GM19455 (cell line): ENCODE measurements around the gene MAMLD1.

ENCODE experiments used
- ATAC-seq: cut with Tn5 transposase; IDR thresholded peaks from one replicate; pipeline ENCODE4 v1.9.1; 2021; ENCODE audit not compliant: unreplicated experiment

Gene MAMLD1

DNA sequence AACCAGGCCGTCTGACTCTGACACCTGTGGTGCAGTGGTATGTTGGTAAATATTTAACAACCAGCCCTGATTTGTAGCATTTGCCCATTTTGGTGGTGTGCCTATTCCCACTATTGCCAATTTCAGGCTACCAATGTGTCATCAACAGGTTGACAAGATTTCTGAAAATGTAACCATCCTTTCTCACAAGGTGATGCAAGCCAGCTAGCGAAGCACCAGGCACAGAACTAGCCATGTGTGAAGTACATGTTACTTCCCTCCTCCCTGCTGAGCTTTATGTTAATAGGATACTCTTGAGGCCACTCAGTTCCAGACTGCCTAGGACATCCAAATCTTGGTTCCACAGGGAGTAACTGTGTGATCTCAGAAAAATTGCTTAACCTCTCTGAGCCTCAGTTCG is 7.2 kb upstream of the MAMLD1 start:
- no peak for ATAC-seq

- no peak for ATAC-seq
Measured at GRCh38 chrX:150357790-150358189, 5.3 kb upstream of the MAMLD1 start.

- ATAC-seq = no peak
Measured at GRCh38 chrX:150358651-150359050, 4.5 kb upstream of the MAMLD1 start.

DNA sequence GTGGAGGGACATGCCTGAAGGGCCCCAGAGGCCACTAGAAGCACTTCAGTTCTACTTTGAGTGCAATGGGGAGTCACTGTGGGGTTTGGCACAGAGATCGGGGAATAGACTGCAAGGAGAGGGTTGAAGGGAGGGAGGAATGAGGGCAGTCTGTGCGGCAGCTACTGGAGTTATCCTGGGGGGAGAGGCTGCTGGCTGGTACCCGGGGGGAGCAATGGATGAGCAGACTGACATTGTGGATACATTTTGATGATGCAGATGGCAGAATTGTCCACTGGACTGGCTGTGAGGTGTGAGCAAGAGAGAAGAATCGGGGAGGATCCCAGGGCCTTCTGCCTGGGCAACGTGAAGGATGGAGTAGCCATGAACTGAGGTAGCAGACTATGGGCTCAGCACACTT is 2.8 kb upstream of the MAMLD1 start:
- ATAC-seq = no peak

- no peak for ATAC-seq
Measured at GRCh38 chrX:150361070-150361776, 1.9 kb upstream of the MAMLD1 start.

- ATAC-seq = no peak
Measured at GRCh38 chrX:150361777-150362351, 1.3 kb upstream of the MAMLD1 start.

DNA sequence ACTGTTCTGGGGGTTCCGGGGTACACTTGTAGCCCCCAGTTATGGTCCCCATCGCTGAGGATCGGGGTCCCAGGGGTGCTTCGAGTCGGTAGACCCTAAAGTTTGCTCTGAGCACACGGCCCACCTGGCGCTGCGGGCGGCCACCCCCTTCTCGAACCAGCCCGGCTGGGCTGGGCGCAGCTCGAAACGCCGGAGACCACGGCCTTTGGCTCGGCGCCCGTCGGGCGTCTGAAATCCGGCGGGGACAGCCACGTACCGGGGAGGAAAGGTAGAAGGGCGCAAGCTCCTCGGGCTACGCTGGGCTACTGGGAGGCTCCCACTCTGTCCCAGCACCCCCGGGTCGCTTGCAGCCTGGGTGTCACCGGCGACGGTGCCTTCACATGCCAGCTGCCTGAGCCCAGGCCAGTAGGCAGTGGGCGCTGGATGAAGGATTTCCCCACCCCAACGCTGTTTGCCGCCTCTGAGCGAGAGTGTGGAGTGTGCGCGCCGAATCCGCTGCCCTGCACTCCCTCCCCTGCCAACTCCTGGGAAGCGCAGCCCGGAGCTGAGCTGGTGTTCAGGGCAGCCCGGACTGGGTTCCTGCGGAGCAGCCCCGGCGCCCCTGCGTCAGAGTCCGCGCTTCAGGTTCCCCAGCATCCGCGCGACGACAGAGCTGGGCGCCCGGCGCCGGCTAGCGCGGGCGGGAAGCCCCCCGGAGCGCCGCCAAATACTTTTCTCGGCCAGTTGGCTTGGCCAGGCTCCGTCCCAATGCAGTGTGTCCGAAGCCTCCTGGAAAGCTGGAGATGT is 637 bp downstream of the MAMLD1 start:
- ATAC-seq = no peak

- no peak for ATAC-seq
Measured at GRCh38 chrX:150364347-150365050, 1.4 kb downstream of the MAMLD1 start.

GRCh38 chrX:150365051-150365989 is 2.2 kb downstream of the MAMLD1 start:
- ATAC-seq = no peak

DNA sequence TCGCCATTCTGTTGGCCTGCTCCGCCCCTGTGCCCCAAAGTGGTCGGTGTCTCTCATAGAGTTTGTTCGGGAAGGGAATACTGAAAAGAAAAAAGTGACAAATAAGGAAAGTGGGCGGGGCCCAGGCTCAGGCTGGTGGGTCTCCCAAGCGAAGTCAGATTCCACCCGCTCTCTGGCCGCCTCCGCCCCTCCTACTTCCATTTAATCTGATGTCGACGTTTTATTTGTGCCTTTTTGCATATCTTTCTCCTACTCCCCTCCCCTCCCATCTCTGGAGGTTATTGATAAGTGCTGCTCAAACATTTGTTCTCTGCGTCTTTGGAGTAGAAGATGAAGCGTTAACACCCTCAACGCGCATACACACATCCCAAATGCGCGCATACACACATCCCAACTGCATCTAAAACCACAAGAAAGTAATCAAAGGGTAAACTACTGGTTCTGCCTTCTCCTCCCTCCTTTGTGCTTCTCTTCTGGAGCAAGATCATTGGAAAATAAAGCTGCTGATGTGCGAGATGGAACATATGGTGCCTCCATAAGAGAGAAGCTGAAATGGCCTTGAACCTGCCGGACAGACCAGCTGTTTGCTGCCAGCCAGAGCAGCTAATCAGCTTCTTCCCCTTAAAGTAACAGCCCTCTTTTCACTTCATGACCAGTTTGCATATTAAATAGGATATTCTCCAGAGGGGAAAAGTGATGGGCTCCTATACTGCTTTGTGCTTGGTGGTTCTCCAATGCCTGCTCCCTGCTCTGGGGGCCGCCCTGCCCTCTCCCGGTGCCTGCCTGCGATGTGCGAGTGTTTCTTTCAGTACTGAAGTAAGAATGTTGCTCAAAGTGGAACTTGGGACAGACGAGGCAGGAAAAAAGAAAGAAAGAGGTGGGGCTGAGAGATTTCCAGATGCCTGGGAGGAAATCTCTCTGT is 3.1 kb downstream of the MAMLD1 start:
- no peak for ATAC-seq

DNA sequence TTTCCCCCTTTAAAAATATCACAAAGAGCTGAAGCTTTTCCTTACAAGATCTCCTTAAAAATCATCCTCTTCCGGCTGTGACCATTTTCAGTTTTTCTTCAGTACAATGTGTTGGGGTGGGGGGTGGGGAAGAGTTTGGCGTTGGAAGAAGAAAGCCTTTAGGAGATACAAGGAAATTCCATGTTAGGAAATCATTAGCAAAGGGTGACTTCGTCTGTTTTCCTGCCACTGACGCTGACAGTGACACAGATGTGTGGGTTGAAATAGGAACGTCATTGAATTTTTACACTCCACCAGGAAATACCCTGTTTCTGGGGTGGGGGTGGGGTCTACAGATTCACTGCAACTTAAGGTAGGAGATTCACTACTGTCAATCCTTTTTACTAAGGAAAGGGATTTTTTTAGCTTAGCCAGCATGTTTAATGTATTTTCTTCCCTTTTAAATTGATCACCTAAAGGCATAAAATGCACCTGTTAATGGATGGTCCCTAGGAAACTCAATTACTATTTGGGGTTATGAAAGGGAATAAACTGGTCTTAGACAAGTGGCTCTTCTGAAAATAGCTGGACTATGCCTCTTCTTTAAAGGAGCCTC is 3.9 kb downstream of the MAMLD1 start:
- ATAC-seq = no peak

- no peak for ATAC-seq
Measured at GRCh38 chrX:150370589-150371312, 7.6 kb downstream of the MAMLD1 start.

DNA sequence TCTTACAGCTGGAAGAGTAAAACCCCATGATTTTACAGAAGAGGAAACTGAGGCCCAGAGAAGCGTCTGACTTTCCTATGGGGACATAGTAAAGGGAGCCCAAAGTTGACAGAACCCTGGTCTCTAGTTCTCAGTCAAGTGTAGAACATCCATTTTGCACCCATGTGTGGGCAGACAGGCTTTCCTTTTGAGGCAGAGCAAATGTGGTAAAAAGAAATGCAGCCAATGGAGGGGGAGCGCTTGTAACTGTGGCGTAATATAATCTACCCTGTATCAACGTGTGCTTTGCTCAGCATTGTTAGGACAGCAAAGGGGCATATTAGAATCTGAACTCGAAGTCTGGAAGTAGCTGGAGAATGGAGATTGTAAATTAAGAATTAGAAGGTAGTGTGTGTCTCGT is 8.8 kb downstream of the MAMLD1 start:
- no peak for ATAC-seq

DNA sequence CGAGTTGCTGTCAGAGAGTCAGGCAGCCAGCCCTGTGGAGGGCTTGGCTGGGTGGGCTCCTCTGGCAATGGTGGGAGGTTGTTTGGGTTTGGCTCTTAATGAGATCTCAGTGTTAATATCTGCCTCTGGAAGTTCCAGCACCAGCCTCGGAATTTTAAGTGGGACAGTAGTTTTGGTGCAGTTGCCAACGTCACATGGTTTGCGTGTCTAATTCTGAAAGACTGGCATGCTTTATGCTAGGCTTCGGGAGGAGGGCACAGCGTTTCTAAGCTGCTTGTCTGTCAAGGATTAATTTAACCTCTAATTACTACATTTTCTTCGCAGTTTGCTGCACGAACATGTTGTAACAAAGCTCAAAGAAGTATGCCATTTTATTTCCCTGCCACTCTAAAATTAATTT is 9.2 kb downstream of the MAMLD1 start:
- no peak for ATAC-seq

GRCh38 chrX:150372756-150373155 is 9.6 kb downstream of the MAMLD1 start:
- no peak for ATAC-seq

DNA sequence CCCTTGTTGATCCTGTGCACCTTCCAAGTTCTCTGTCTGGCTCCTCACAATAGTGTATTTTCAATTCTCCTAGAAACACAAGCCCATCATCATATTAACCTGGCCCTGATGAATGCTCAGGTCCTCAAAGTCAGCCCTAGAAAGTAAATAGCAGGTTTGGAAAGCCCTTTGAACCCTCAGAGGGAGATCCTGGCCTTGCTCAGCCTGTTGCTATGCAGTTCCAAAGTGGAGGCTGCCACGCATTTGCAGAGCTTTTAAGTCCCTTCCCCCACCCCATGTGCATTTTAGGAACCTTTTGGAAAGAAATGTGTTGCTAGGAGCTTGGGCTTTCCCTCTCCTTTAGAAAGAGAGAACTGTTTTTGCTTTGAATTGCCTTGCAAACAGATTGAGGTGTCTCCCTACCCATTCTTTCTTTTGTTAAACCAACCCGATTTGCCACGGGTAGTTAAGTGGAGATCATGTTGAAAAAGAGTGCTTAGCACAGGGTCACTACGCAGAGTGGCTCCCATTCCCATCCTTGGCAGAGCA is 12.2 kb downstream of the MAMLD1 start:
- ATAC-seq = no peak

DNA sequence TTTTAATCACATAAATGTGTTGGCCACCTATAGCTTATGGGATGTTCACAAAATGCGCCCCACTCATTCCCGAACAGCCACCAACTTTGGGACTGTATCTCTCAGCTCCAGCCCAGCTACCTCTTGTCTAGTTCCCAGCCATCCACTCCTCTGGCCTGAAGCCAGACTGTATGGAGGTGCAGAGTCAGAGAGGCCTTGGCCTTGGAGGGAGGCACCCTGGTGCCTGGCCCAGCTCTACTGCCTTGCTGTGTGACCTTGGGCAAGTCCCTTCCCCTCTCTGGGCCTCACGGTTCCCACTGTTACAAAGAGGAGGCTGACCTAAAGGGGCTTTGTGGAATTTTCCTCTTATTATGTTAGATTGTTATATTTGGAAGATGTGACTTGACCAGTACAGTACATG is 13.9 kb downstream of the MAMLD1 start:
- no peak for ATAC-seq

DNA sequence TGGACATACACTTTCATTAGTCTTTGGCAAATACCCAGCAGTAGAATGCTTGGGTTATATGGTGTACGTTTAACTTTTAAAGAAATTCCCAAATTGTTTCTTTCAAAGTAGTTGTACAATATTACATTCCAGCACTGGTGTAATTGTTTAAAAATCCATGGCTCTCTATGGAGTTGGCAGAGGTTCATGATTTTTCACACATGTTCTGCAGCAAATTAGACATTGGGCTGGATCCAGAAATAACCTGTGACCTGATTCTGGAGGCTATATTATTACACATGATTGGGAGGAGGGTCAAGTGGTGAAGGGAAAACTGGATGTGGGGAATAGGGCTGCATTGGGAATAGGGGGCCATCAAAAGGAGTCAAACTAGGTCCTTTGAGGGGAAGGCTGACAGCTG is 41.9 kb downstream of the MAMLD1 start:
- ATAC-seq = no peak
